Fibroblast of mammary gland (primary cell): ENCODE measurements around the gene NR2C1.

Experiments
- DNase-seq: peaks from one replicate; pipeline ENCODE4 v3.0.0-alpha.2; 2010; ENCODE audit warnings: low read depth
- H3K4me3 ChIP-seq: 2 replicates; pipeline ENCODE4 v1.5.1; 2011; ENCODE audit warnings: low read depth, mild to moderate bottlenecking, low read length, moderate library complexity; ENCODE audit not compliant: control insufficient read depth
- CTCF ChIP-seq: conservative IDR thresholded peaks from 2 replicates; pipeline ENCODE4 v1.5.1; 2011; ENCODE audit warnings: low read depth, low read length, inconsistent platforms; ENCODE audit not compliant: control insufficient read depth, insufficient read depth

Gene NR2C1

GRCh38 chr12:95014554-95014953 lies 58.9 kb downstream of the NR2C1 start:
- DNase-seq: no peak

GRCh38 chr12:95006206-95006605 lies 67.2 kb downstream of the NR2C1 start:
- DNase-seq: no peak
- H3K4me3 ChIP-seq: no peak overlapping the region
- TF ChIP-seq CTCF: no peak

More at GRCh38 chr12:95014554-95014953, 58.9 kb downstream of the NR2C1 start:
- TF ChIP-seq CTCF: no peak
- no peak overlapping the region for H3K4me3 ChIP-seq

- TF ChIP-seq CTCF: no peak
- H3K4me3 ChIP-seq: no peak overlapping the region
- peak; percentile 59 for DNase-seq
These were observed 68.8 kb downstream of the NR2C1 start for GRCh38 chr12:95004610-95005009.

GRCh38 chr12:95003921-95004272 lies 69.5 kb downstream of the NR2C1 start:
- no peak for TF ChIP-seq CTCF
- peak overlapping the region; percentile 90 for H3K4me3 ChIP-seq
- DNase-seq: no peak

GRCh38 chr12:95003213-95003920 lies 70.1 kb downstream of the NR2C1 start, which contains the start of gene NDUFA12:
NDUFA12 (minus strand) TSS chr12:95003697; CDS start chr12:95003680, 17 bp downstream.
- DNase-seq: peak; percentile 96
- H3K4me3 ChIP-seq: peak within 1 kb of the TSS; percentile 90
- no peak for TF ChIP-seq CTCF

- H3K4me3 ChIP-seq: peak overlapping the region; percentile 90
- no peak for TF ChIP-seq CTCF
- no peak for DNase-seq
These were observed 70.7 kb downstream of the NR2C1 start for GRCh38 chr12:95002754-95003153.
